GM12872 (cell line): ENCODE measurements around the gene PTPN21.

Experiments used
- CTCF ChIP-seq: IDR thresholded peaks from 3 replicates; pipeline ENCODE4 v1.5.1; 2011; ENCODE audit warnings: low read depth, mild to moderate bottlenecking, low read length, moderate library complexity; ENCODE audit not compliant: insufficient read depth

The PTPN21 gene

GRCh38 chr14:88477513-88478250, 77.1 kb downstream of the PTPN21 start:
- no peak for TF ChIP-seq CTCF

GRCh38 chr14:88476825-88477224, 78.0 kb downstream of the PTPN21 start:
- TF ChIP-seq CTCF: no peak

- no peak for TF ChIP-seq CTCF
These were observed 78.5 kb downstream of the PTPN21 start for GRCh38 chr14:88476214-88476774.

GRCh38 chr14:88473791-88474190, 81.0 kb downstream of the PTPN21 start:
- no peak for TF ChIP-seq CTCF

GRCh38 chr14:88470542-88471440, 84.0 kb downstream of the PTPN21 start:
- TF ChIP-seq CTCF: no peak

GRCh38 chr14:88468406-88468805, 86.4 kb downstream of the PTPN21 start:
- no peak for TF ChIP-seq CTCF

GRCh38 chr14:88463318-88463717, 91.5 kb downstream of the PTPN21 start:
- peak; percentile 60 for TF ChIP-seq CTCF
